Gastroesophageal sphincter (tissue), 4 donors: ENCODE results near the gene NFIA. TPM values are rescaled to one million over a fixed set of nuclear protein-coding genes. Genes with fewer than 3 reads are reported as not detected.

Experiments
- ATAC-seq: fragments of 150-250 bp; one replicate; pipeline ENCODE4 v1.9.1; 2016; ENCODE audit warnings: mild to moderate bottlenecking, moderate library complexity
- H3K27ac ChIP-seq, 4 donors: fragments of 200-600 bp; sonication (generic) in 3 of 4; 1 replicate in 3 of 4; 2 replicates in 1 of 4; pipeline ENCODE4 v1.5.1; 2016 to 2019
- H3K27me3 ChIP-seq: fragments of 200-600 bp; sonication (generic); one replicate; pipeline ENCODE4 v1.5.1; 2019
- H3K36me3 ChIP-seq, 2 donors: fragments of 200-600 bp; sonication (generic); one replicate each; pipeline ENCODE4 v1.5.1; 2019; ENCODE audit warnings: control low read depth in 1 of 2
- H3K4me1 ChIP-seq, 3 donors: fragments of 200-600 bp; sonication (generic); 1 replicate in 2 of 3; 2 replicates in 1 of 3; pipeline ENCODE4 v1.5.1; 2016 to 2019; ENCODE audit warnings: control low read depth in 2 of 3
- H3K4me3 ChIP-seq, 2 donors: fragments of 200-600 bp; sonication (generic); one replicate each; pipeline ENCODE4 v1.5.1; 2019; ENCODE audit warnings: mild to moderate bottlenecking in 1 of 2, moderate library complexity in 1 of 2
- H3K9me3 ChIP-seq, 3 donors: fragments of 200-600 bp; sonication (generic); one replicate each; pipeline ENCODE4 v1.5.1; 2017 to 2019; ENCODE audit warnings: control low read depth in 2 of 3
- EP300 ChIP-seq: sonication (generic); formaldehyde crosslinking; IDR thresholded peaks from one replicate; pipeline ENCODE4 v1.6.1; 2017; ENCODE audit warnings: antibody characterized with exemption, mild to moderate bottlenecking
- POLR2A ChIP-seq, 2 donors: fragments of 450-650 bp; IDR thresholded peaks; one replicate each; pipeline ENCODE4 v1.6.1; 2017; ENCODE audit warnings: antibody characterized with exemption in 2 of 2, mild to moderate bottlenecking in 2 of 2, moderate library complexity in 1 of 2
- POLR2AphosphoS5 ChIP-seq: sonication (generic); formaldehyde crosslinking; IDR thresholded peaks from one replicate; pipeline ENCODE4 v1.6.1; 2017; ENCODE audit warnings: antibody characterized with exemption
- WGBS, 2 donors: methylation state at CpG; one replicate each; pipeline ENCODE4 v1.1.5; 2018; ENCODE audit warnings: low coverage in 1 of 2; 5-methylcytosine and 5-hydroxymethylcytosine counted together
- total RNA-seq, 4 donors: library from RNA; depleted of rRNA; stranded (reverse); fragments of >200 nt; gene quantifications; one replicate each; pipeline ENCODE4 v1.1.0, GENCODE V29; 2016
- TF ChIP-seq, protein P1 (sequence below), 4 experiments: fragments of 200-600 bp in 2 of 4; fragments of 450-650 bp in 2 of 4; sonication (generic) in 1 of 4; IDR thresholded peaks; one replicate each; pipeline ENCODE4 v1.5.1; 2017 to 2019; ENCODE audit warnings: antibody characterized with exemption in 4 of 4, mild to moderate bottlenecking in 2 of 4, moderate library complexity in 2 of 4

The NFIA gene
- total RNA-seq, 4 donors from 2014 or later = 123 to 205 (median 149) TPM

GRCh38 chr1:61090546-61091202 lies 8.3 kb downstream of the NFIA start:
- no peak for ATAC-seq

DNA sequence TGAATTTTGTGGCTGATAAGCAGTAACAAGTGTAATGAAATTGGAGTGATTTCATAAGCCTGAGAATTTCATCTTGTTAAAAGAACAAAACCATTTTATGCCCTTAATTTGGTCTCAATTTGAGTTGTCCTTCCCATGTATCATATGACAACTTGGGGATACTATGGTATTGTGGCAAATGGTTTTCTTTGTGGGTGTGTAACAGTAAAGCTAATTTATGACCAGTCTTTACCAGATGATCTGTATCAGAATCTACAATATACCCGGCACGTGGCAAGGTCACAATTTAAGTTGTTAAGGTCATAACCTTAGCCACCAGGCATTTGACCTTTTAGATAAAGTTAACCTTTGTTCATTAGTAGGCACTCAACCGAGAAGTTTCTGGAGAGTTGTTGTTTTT lies 9.1 kb downstream of the NFIA start:
- Histone ChIP-seq H3K36me3 (peaks cover 5 to 10% of the 10 kb centered on the region in 2 donors), H3K4me1 (peaks cover 5 to 100% (median 31%) of the 10 kb centered on the region in 3 donors), H3K9me3 (no peaks in the 10 kb centered on the region), H3K27ac (peak overlapping the region; percentile 52 to 97 (median 88)), H3K4me3 (no peak overlapping the region), H3K27me3 (no peaks in the 10 kb centered on the region)
- 17 to 48% methylated on average over 1 to 3 of the region's 3 CpGs for WGBS, 2 donors
- ATAC-seq = no peak
- TF ChIP-seq POLR2A (IDR thresholded peaks at IDR 0.05) = no peak

More at GRCh38 chr1:61090546-61091202, 8.3 kb downstream of the NFIA start:
- Histone ChIP-seq H3K36me3 (peaks cover 5 to 10% of the 10 kb centered on the region in 2 donors), H3K4me1 (peaks cover 5 to 99% (median 31%) of the 10 kb centered on the region in 3 donors), H3K27me3 (no peaks in the 10 kb centered on the region), H3K27ac (peak overlapping the region; percentile 44 to 97 (median 88)), H3K9me3 (no peaks in the 10 kb centered on the region), H3K4me3 (peak overlapping the region in 1 of 2 donors; percentile 9)
- 58 to 78% methylated on average over 9 of the region's 9 CpGs for WGBS, 2 donors
- TF ChIP-seq POLR2AphosphoS5 (peak; percentile 8), POLR2A (IDR thresholded peaks at IDR 0.05) (no peak), EP300 (no peak)
- TF ChIP-seq, protein P1, sequence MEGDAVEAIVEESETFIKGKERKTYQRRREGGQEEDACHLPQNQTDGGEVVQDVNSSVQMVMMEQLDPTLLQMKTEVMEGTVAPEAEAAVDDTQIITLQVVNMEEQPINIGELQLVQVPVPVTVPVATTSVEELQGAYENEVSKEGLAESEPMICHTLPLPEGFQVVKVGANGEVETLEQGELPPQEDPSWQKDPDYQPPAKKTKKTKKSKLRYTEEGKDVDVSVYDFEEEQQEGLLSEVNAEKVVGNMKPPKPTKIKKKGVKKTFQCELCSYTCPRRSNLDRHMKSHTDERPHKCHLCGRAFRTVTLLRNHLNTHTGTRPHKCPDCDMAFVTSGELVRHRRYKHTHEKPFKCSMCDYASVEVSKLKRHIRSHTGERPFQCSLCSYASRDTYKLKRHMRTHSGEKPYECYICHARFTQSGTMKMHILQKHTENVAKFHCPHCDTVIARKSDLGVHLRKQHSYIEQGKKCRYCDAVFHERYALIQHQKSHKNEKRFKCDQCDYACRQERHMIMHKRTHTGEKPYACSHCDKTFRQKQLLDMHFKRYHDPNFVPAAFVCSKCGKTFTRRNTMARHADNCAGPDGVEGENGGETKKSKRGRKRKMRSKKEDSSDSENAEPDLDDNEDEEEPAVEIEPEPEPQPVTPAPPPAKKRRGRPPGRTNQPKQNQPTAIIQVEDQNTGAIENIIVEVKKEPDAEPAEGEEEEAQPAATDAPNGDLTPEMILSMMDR (IDR thresholded peaks at IDR 0.05) = no peak

DNA sequence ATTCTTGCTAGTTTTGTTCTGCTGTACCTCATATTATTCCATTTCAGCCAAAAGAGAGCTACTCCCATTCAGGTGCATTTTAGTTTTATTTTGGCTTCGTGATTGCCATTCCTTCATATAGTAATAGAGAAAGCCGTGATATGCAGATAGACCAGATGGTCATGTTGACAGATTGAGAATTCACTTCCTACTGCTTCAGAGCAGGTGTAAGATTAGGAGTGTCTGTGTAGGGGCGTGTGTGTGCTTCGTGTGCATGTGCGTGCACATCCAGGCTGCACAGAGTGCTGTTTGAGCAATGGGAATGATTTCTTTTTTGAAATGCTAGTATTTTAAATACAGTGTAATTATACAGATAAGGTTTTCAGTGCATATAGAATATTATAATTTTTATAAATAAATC lies 10.3 kb downstream of the NFIA start:
- Histone ChIP-seq H3K27me3 (no peaks in the 10 kb centered on the region), H3K4me3 (peak overlapping the region in 1 of 2 donors; percentile 6), H3K36me3 (peaks cover 5 to 10% of the 10 kb centered on the region in 2 donors), H3K4me1 (peaks cover 8 to 100% (median 27%) of the 10 kb centered on the region in 3 donors), H3K27ac (peak overlapping the region in 3 of 4 donors; percentile 60 to 97 (median 97)), H3K9me3 (no peaks in the 10 kb centered on the region)
- TF ChIP-seq POLR2AphosphoS5 = no peak
- TF ChIP-seq, protein P1 (IDR thresholded peaks at IDR 0.05) = no peak
- no peak for TF ChIP-seq EP300
- ATAC-seq = no peak
- WGBS, 2 donors = 53 to 60% methylated on average over 5 of the region's 5 CpGs

- WGBS, 2 donors = 18 to 19% methylated on average over 2 of the region's 2 CpGs
- TF ChIP-seq EP300 = no peak
- no peak for TF ChIP-seq POLR2AphosphoS5
- TF ChIP-seq POLR2A (IDR thresholded peaks at IDR 0.05) = no peak
- TF ChIP-seq, protein P1 (IDR thresholded peaks at IDR 0.05) = no peak
- peaks cover 2 to 3% of the 10 kb centered on the region in 2 donors for H3K36me3 ChIP-seq
- H3K4me1 ChIP-seq = peaks cover 8 to 100% (median 26%) of the 10 kb centered on the region in 3 donors
- ATAC-seq = no peak
- H3K27ac ChIP-seq = peak overlapping the region; percentile 40 to 97 (median 56)
- peak overlapping the region; percentile 5 to 31 for H3K4me3 ChIP-seq
- H3K27me3 ChIP-seq = no peaks in the 10 kb centered on the region
- H3K9me3 ChIP-seq = no peaks in the 10 kb centered on the region
Measured at GRCh38 chr1:61093525-61094137, 11.3 kb downstream of the NFIA start.

- TF ChIP-seq POLR2A (IDR thresholded peaks at IDR 0.05) = no peak
- TF ChIP-seq EP300 = no peak
- TF ChIP-seq, protein P1 (IDR thresholded peaks at IDR 0.05) = no peak
- no peak for TF ChIP-seq POLR2AphosphoS5
- Histone ChIP-seq H3K4me3 (peak overlapping the region; percentile 5 to 31), H3K9me3 (no peaks in the 10 kb centered on the region), H3K27me3 (no peaks in the 10 kb centered on the region), H3K36me3 (no peaks in the 10 kb centered on the region), H3K4me1 (peaks cover 8 to 100% (median 23%) of the 10 kb centered on the region in 3 donors), H3K27ac (peak overlapping the region; percentile 40 to 97 (median 56))
- 14 to 19% methylated on average over 3 to 4 of the region's 4 CpGs for WGBS, 2 donors
- ATAC-seq = no peak
Measured at GRCh38 chr1:61094677-61095469, 12.5 kb downstream of the NFIA start.
